Measurements from ENCODE around the gene RYR2.

The RYR2 gene

GRCh38 chr1:237671262-237671661 is 629.3 kb downstream of the RYR2 start:
- DNase-seq (ENCODE audit: low read depth in 2 of 2), result no peak

GRCh38 chr1:237671935-237672334 is 630.0 kb downstream of the RYR2 start:
- no peak for DNase-seq (ENCODE audit: low read depth in 2 of 2)

DNA sequence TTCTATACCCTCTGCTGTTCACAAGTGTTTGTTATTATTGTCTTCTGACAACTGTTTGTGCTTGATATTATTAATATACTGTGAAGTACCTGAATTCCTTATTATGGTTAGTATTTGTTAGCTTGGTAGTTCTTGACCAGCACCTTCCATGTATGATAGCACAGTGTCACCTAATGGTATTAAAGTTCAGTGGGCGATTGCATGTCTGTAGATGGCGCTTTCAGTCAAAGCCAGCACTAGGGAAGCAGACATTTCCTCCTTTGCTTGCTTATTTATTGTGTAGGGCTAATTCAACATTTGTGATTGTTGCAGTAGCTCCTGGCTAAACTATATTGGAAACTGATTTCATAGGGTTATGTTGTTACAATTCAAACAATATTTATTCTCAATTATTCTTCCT is 630.8 kb downstream of the RYR2 start:
- no peak for DNase-seq (ENCODE audit: low read depth in 2 of 2)

GRCh38 chr1:237673631-237674030 is 631.6 kb downstream of the RYR2 start:
- no peak for DNase-seq (ENCODE audit: low read depth in 2 of 2)

- no peak for DNase-seq (ENCODE audit: low read depth in 2 of 2)
Measured at GRCh38 chr1:237677979-237678378, 636.0 kb downstream of the RYR2 start.

- no peak for DNase-seq (ENCODE audit: low read depth in 2 of 2)
Measured at GRCh38 chr1:237679687-237680086, 637.7 kb downstream of the RYR2 start.

DNA sequence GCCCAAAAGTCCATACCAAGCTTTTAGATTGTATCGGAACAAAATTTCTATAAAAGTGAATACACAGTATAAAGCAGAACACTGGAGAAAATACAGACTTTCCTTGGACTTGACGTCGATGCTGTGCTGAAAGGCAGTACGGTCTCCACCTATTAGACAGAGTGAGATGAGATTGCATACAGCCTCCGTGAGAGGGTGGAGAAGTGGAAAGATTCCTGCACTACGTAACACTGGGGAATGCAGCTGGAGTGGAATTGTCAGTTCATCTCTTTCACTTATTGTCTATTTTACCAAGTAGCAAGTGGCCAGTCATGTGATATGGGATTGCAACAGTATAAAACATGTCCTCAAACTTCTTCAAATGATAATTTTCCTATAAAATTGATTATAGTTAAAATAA is 639.2 kb downstream of the RYR2 start:
- DNase-seq (ENCODE audit: low read depth in 2 of 2), result no peak

GRCh38 chr1:237684236-237684635 is 642.3 kb downstream of the RYR2 start:
- DNase-seq (ENCODE audit: low read depth in 2 of 2), result no peak

- DNase-seq (ENCODE audit: low read depth in 2 of 2), result no peak
Measured at GRCh38 chr1:237685551-237685950, 643.6 kb downstream of the RYR2 start.

- DNase-seq (ENCODE audit: low read depth in 2 of 2), result no peak
Measured at GRCh38 chr1:237687804-237688203, 645.8 kb downstream of the RYR2 start.

GRCh38 chr1:237690656-237691055 is 648.7 kb downstream of the RYR2 start:
- DNase-seq (ENCODE audit: low read depth in 2 of 2), result no peak

GRCh38 chr1:237692255-237692654 is 650.3 kb downstream of the RYR2 start:
- DNase-seq (ENCODE audit: low read depth in 2 of 2), result no peak

DNA sequence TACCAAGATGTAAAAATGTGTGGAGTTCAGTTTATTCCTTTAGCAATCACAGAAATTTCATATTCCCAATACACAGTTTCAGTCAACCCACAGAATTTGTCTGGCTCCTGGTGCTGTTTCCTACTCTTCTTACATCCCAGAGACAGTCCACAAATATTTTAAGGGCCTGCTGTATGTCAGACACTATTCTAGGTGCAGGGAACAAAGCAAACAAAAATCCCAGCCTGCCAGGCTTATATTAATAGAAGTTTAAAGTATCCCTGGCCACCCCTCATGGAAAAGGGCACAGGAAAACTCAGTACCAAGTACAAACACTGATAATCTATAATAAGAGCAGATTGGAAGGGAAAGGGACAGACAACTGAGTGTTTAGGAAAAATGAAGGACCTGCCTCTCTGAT is 653.9 kb downstream of the RYR2 start:
- no peak for DNase-seq (ENCODE audit: low read depth in 2 of 2)

GRCh38 chr1:237700181-237700580 is 658.2 kb downstream of the RYR2 start:
- no peak for DNase-seq (ENCODE audit: low read depth in 2 of 2)

- DNase-seq (ENCODE audit: low read depth in 2 of 2), result no peak
Measured at GRCh38 chr1:237701534-237701933, 659.5 kb downstream of the RYR2 start.

- no peak for DNase-seq (ENCODE audit: low read depth in 2 of 2)
Measured at GRCh38 chr1:237702161-237702560, 660.2 kb downstream of the RYR2 start.

GRCh38 chr1:237705462-237705861 is 663.5 kb downstream of the RYR2 start:
- no peak for DNase-seq (ENCODE audit: low read depth in 2 of 2)

DNA sequence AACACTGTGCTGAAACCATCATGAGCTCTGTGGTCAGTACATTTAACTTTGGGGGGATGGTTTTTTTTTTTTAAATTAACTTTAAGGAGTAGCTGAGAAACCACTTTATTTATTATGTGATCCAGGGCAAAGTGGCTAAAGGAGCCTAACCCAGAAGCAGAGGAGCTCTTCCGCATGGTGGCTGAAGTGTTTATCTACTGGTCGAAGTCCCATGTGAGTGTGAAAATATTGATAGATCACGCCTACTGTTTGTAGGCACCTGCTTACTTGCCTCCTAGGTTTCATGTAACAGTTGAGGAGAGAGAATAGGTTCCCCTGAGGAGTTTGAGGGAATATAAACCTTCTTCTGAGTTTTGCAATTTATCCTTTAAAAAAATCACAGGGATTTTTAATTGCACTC is 667.4 kb downstream of the RYR2 start:
- DNase-seq (ENCODE audit: low read depth in 2 of 2), result no peak

DNA sequence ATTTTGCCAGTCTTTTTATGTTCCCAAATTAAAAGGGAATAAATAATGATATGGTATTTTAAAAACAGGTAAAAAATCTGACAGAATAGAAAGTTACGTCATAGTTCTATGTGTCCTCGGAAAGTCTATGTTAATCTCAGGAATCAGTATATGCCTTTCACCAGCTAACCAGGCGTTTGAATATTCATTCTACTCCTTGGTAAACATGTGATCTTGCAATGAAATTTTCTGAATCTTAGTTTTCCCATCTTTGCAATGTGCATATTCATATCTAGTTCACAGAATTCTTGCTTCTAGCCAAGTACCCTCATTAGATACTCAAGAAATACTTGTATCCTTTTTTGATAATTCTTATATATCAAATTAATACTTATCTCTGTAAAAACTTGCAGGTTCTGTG is 669.3 kb downstream of the RYR2 start:
- no peak for DNase-seq (ENCODE audit: low read depth in 2 of 2)

DNA sequence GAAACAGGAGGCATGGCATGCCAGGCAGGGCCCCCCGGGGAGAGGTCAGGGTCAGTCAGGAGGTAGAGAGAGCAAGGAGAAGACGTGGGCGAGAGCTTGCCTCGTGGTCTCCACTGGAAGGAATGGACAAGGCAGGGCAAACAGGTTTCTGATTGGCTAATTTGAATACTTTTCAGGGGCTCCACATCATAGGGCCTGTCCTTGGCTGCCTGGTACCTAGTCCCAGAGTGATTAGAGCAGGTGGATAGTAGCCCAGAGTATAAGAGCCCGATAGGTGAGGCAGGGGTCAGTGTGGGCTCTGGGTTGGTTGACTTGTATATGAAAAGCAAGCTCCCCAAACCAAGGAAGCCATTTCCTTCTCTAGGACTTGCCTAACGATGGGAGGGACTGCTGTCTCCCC is 670.1 kb downstream of the RYR2 start:
- no peak for DNase-seq (ENCODE audit: low read depth in 2 of 2)

- DNase-seq (ENCODE audit: low read depth in 2 of 2), result no peak
Measured at GRCh38 chr1:237712586-237713157, 670.7 kb downstream of the RYR2 start.

- DNase-seq (ENCODE audit: low read depth in 2 of 2), result no peak
Measured at GRCh38 chr1:237713916-237714315, 671.9 kb downstream of the RYR2 start.

DNA sequence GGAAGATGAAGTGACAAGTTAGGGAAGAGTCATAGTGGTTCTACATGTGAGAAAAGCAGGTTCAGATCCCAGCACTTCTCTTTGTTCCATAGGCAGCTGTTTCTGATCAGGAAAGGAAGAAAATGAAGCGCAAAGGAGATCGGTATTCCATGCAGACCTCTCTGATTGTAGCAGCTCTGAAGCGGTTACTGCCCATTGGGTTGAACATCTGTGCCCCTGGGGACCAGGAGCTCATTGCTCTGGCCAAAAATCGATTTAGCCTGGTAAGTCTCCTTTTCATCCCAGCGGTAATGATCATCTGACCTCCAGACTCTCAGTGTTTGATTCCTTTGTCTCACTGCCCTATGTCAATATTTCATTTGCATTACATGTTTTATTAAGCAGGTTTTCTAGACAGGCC is 675.1 kb downstream of the RYR2 start:
- DNase-seq (ENCODE audit: low read depth in 2 of 2), result no peak

GRCh38 chr1:237730826-237731350 is 688.9 kb downstream of the RYR2 start:
- no peak for DNase-seq (ENCODE audit: low read depth in 2 of 2)

All from stimulated activated CD8-positive, alpha-beta memory T cell treated with anti-CD3 and anti-CD28 coated beads, Interleukin-7, amount 100 ng/mL, for 4 hours (primary cell).